Prostate gland (tissue), 2 donors: ENCODE data around the gene NAT14.

Experiments used
- CTCF ChIP-seq, 4 experiments: fragments of 200-600 bp in 2 of 4; fragments of 450-650 bp in 2 of 4; sonication (generic) in 2 of 4; IDR thresholded peaks; 1 replicate in 3 of 4; 2 replicates in 1 of 4; pipeline ENCODE4 v1.5.1; 2016 to 2019; ENCODE audit warnings: antibody characterized with exemption in 4 of 4, mild to moderate bottlenecking in 2 of 4, moderate library complexity in 2 of 4
- POLR2A ChIP-seq: fragments of 450-650 bp; IDR thresholded peaks from one replicate; pipeline ENCODE4 v1.6.1; 2016; ENCODE audit warnings: antibody characterized with exemption, mild to moderate bottlenecking
- POLR2AphosphoS5 ChIP-seq: sonication (generic); formaldehyde crosslinking; IDR thresholded peaks from one replicate; pipeline ENCODE4 v1.6.1; 2017; ENCODE audit warnings: antibody characterized with exemption

- TF ChIP-seq CTCF (IDR thresholded peaks at IDR 0.05) (no peak), POLR2A (no peak), POLR2AphosphoS5 (no peak)
Measured at GRCh38 chr19:55525289-55526101, 40.5 kb downstream of the NAT14 start.
